C4-2B (cell line): ENCODE measurements around the gene KCNIP4.

Experiments
- H3K27ac ChIP-seq: fragments of 450-650 bp; 2 replicates; pipeline ENCODE4 v1.5.1; 2017
- CTCF ChIP-seq: fragments of 450-650 bp; conservative IDR thresholded peaks from 2 replicates; pipeline ENCODE4 v1.5.1; 2017; ENCODE audit warnings: mild to moderate bottlenecking
- ZFX ChIP-seq: fragments of 450-650 bp; IDR thresholded peaks from 2 replicates; pipeline ENCODE4 v1.6.1; 2017

The KCNIP4 gene

GRCh38 chr4:21117541-21118180 lies 830.9 kb downstream of the KCNIP4 start:
- H3K27ac ChIP-seq: no peak overlapping the region
- TF ChIP-seq ZFX: no peak
- TF ChIP-seq CTCF: no peak

- no peak overlapping the region for H3K27ac ChIP-seq
- TF ChIP-seq CTCF: no peak
- no peak for TF ChIP-seq ZFX
Observed at GRCh38 chr4:21113496-21114223, 834.9 kb downstream of the KCNIP4 start.

DNA sequence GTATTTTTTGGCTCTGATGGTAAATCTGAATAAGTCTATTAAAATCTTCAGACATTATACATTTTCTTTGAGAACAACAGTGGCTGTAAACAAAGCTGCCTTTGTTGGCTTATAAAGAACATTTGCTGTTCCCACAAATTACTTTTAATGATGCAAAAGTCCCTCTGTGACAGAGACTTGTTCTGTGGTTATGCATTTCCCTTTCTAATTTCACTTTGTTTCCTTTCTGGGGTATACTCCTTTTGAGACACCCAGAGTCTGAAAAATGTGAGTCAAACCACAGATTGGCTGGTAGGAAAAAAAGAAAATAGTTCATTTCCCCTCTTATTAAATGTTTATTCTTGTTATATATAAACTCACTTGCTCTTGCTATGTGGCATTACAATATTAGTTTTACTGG lies 845.9 kb downstream of the KCNIP4 start:
- no peak overlapping the region for H3K27ac ChIP-seq
- no peak for TF ChIP-seq CTCF

DNA sequence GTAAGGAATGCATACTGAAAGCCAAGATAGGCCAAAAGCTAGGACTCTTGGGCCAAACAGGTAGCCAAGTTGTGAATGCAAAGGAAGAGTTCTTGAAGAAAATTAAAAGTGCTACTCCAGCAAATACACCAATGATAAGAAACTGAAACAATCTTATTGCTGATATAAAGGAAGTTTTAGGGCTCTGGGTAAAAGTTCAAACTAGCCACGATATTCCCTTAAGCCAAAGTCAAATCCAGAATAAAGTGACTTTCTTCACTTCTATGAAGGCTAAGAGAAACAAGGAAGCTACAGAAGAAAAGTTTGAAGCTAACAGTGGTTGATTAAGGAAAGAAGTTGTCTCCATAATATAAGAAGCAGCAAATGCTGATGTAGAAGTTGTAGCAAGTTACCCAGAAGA lies 850.7 kb downstream of the KCNIP4 start:
- TF ChIP-seq ZFX: no peak
- TF ChIP-seq CTCF: no peak
- H3K27ac ChIP-seq: no peak overlapping the region

DNA sequence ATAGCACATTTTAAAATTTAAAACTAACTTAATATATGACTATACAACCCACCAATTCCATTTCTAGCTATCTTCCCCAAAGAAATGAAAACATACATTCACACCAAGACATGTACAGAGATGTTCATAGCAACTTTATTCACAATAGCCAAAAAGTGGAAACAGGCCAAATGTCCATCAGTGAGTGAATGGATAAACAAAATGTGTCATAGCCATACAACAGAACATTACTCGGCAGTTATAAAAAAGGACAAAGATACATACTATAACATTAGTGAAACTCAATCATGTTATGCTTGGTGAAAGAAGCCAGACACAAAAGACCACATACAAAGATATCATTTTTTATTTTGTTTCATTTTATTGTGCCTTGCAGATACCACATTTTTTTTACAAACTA lies 851.5 kb downstream of the KCNIP4 start:
- no peak for TF ChIP-seq CTCF
- no peak for TF ChIP-seq ZFX
- no peak overlapping the region for H3K27ac ChIP-seq

DNA sequence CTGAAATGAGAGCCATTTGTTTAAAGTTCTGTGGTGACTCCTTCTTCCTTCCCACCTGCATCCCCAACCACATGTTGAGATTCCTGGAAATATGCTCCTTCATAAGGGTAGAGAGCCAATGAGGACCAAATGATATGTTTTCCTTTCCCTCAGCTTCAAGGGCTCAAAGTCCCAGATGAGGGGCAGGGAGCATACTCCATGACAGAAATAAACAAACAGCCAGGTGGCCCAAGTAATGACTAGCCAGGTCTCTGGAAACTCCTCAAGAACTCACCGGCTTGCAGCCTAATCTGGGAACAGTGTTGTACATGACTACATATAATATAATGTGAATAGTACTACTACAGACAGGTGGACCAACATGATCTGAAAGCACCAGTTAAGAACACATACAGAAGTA lies 856.0 kb downstream of the KCNIP4 start:
- TF ChIP-seq CTCF: no peak
- TF ChIP-seq ZFX: no peak
- no peak overlapping the region for H3K27ac ChIP-seq

- TF ChIP-seq CTCF (no peak), ZFX (no peak)
- H3K27ac ChIP-seq: no peak overlapping the region
Observed at GRCh38 chr4:21090094-21090666, 858.4 kb downstream of the KCNIP4 start.
